Fibroblast of skin of scalp (primary cell): ENCODE data around the gene VPS13D.
A peak's percentile ranks its signal among the peaks of the same experiment; 100 is the strongest.
"Not testable (repeated sequence)": the region's sequence is repeated elsewhere in the genome, so short reads cannot be mapped to it uniquely, and the experiment has no call there.

Experiments used
- DNase-seq: peaks from one replicate; pipeline ENCODE4 v3.0.0-alpha.2; 2013

VPS13D gene

GRCh38 chr1:12376236-12377045 is 146.6 kb downstream of the VPS13D start:
- DNase-seq, result no peak

DNA sequence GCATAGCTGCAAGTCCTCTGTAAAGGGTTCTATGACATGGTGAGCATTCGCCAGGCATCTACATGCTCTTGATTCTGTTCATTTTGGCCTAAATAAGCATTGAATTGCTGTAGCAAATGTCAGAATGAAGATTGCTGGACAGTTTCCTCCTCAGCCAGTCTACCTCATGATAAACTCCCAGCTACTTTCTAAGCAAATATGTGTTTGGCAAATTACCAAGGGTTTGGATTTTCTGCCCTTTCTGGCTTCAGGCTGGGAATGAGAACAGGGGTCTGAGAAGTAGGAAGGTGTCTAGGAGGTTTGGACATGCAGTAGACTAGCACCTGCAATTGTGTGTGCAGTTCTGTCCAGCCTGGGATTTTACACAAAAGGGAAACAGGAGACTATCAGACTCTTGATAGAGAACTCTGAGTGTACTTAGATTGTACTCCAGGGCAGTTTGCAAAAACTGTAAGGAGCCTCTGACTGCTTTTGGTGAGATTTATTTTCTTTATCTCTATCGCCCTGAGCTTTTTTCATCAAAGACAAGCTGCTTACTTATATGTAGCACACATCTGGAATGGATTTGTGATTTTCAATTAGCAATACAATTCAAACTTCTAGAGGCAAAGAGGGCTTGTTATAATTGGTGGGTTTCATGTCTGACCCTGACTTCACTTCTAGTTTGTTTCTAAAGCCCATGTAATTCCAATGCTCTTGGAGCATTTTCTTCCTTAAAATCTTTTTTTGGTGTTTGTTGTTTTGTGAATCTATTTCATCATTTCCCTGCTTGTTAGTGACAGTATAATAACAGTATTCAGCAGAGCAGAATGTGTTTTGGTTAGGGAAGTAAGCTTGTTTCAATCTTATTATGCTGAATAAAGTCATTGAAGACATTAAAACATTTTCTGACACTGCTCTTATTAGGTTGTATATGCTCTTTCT is 150.8 kb downstream of the VPS13D start:
- DNase-seq, result no peak

- no peak for DNase-seq
These were observed 153.2 kb downstream of the VPS13D start for GRCh38 chr1:12383001-12383400.

GRCh38 chr1:12383786-12384185 is 154.0 kb downstream of the VPS13D start:
- DNase-seq, result peak; percentile 31

- no peak for DNase-seq
These were observed 155.1 kb downstream of the VPS13D start for GRCh38 chr1:12384836-12385456.

DNA sequence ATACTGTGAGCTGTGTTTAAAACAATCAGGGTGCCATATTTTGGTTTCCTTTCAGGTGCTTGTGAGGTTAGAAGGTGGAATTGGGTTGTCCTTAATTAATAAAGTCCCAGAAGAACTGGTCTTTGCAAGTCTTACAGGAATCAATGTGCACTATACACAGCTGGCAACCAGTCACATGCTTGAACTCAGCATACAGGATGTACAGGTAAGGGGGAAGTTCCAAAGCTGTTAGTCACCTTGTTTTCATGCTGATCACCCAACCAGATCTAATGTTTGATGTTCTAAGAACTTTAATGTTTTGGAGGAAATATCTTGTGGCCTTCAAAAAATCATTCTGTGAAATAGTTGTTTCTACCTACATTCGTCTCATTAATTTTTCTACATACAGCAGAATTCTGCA is 156.3 kb downstream of the VPS13D start:
- DNase-seq, result no peak

DNA sequence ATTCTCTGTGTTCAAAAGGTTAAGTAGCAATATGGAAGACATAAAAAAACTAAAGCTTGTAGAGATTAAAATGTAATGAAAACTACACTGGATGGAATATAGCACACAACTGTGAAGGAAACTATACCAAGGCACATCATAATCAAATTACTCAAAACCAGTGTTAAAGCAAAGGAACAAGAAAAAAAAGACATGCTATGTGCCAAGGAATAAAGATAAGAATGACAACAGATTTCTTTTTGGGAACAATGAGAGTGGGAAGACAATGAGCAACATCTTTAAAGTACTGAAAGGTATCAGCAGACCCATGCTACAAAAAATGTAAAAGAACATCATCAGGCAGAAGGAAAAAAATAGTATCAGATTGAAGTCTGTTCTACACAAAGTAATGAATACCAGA is 157.8 kb downstream of the VPS13D start:
- no peak for DNase-seq

- not testable (repeated sequence) for DNase-seq
These were observed 160.5 kb downstream of the VPS13D start for GRCh38 chr1:12390296-12390695.

- DNase-seq, result no peak
These were observed 167.9 kb downstream of the VPS13D start for GRCh38 chr1:12397462-12398450.

DNA sequence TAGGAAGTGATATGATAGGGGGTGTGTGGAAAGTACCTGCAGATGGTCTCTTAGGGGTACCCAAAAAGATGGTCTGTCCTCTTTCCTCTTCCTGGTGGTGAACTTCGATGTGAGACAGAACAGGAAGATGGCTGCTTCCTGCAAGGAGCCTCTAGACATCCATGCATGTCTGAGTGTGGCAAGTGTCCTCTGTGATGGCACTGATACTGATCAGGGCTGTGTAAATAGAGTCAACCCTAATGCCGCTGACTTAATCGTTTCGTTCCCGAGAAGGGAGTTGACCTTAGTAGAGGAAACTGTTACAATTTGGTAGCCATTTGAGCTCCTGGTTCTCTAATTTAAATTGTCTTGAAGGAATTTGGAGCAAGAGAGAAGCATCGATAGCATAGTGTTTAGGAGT is 168.6 kb downstream of the VPS13D start:
- no peak for DNase-seq

GRCh38 chr1:12400027-12400693 is 170.3 kb downstream of the VPS13D start:
- no peak for DNase-seq

- DNase-seq, result no peak
These were observed 172.4 kb downstream of the VPS13D start for GRCh38 chr1:12402159-12402673.

DNA sequence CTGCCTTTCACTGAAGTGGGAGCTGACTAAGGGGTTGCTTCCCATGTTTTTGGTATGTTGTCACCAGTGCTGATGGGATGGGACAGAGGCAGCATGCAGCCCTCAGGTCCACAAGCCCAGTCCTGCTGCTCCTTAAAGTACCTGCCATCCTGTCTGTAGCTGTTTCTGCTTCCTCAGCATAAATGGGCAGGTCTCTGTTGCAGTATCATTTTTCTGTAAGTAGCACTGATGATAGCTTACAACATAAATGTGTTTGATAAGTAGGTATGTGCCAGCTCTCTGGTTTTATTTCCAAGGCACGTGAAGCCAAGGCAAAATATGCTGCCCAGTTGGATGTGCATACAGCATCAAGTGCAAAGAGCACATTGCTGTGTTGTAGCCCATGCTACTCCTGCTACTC is 173.0 kb downstream of the VPS13D start:
- DNase-seq, result no peak

- no peak for DNase-seq
These were observed 175.1 kb downstream of the VPS13D start for GRCh38 chr1:12404918-12405317.

GRCh38 chr1:12405325-12406210 is 175.7 kb downstream of the VPS13D start:
- peak; percentile 55 for DNase-seq

GRCh38 chr1:12406211-12407021 is 176.6 kb downstream of the VPS13D start:
- no peak for DNase-seq

DNA sequence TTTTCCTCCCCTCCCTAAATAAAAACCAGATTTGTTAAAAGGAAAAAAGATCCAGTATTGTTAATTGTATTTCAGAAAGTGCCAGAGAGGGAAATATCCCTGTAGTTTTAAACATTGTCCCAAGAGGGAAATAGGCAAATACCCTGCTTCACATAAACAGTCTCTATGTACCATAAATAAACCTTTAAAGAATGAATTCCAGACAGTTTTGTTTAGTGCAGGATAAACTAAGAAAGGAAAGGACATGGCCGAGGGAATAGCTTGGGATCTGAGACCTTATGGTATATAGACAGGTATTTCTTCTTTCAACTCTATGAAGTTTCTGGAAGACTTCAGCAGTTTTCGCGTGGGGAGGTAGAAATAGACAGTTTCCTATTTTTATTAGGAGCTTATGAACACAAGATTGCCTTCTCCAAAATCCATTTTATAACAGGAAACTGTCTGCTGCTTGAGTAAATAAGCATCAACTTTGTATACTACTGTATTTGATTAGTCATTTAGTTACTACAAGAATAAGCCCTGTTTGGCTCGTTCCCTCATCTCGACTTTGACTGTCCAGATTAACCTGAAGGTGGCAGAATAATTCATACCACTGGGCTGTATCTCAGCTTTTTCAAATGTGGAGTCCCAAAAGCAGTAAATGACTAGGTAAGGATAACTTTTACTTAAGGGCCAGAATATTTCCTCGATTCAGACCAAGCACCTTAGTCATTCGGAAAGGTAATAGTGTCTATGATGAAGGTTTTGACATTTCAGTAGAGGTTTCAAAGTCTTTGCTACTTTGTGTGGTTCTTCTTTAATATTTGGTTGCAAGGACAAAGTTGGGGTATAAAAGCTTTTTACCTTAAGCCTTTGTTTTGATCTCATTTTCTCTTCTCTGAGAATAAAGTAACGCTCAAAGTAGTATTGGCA is 177.5 kb downstream of the VPS13D start:
- DNase-seq, result peak; percentile 69

DNA sequence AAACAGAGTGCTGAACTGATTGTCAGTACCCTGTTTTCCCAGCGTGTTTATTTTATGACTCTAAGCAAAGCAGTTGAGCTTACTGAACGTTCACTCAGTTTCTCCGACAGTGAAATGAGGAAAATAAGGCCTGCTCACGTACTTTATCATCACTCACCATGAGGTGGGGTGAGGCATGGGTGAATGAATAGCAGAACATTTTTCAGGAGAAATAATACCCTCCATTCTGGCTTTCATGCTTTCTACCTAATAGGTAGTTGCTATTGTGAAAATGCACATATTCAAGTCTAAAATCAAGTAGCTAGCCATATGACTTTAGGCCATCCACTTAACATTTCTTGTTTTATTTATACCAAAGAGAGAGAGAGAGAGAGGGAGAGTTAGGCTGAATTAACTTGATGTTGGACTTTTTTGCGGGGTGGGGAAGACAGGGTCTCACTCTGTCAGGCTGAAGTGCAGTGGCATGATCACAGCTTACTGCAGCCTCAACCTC is 178.2 kb downstream of the VPS13D start:
- DNase-seq, result no peak
